Neural cell (in vitro differentiated cells): Measurements from ENCODE around the gene LTBP4.

ENCODE experiments used
- CTCF ChIP-seq: fragments of 450-650 bp; IDR thresholded peaks from 2 replicates; pipeline ENCODE4 v1.5.1; 2014; ENCODE audit warnings: antibody characterized with exemption, mild to moderate bottlenecking, moderate library complexity; ENCODE audit not compliant: poor library complexity, severe bottlenecking
- REST ChIP-seq: IDR thresholded peaks from 2 replicates; pipeline ENCODE4 v1.6.1; 2012; ENCODE audit warnings: borderline replicate concordance

GRCh38 chr19:40576585-40577451 lies 24.4 kb upstream of the LTBP4 start, which contains the start of gene SHKBP1:
- TF ChIP-seq CTCF = peak; percentile 22
- TF ChIP-seq REST = no peak
